Body of pancreas (tissue), 4 donors: ENCODE results near the gene TLL2.

Source experiments
- POLR2A ChIP-seq, 3 donors: fragments of 450-650 bp; IDR thresholded peaks; one replicate each; pipeline ENCODE4 v1.6.1; 2016; ENCODE audit warnings: antibody characterized with exemption in 3 of 3, mild to moderate bottlenecking in 2 of 3
- TF ChIP-seq, protein P1 (sequence below), 7 experiments: fragments of 450-650 bp in 4 of 7; fragments of 200-600 bp in 3 of 7; sonication (generic) in 3 of 7; IDR thresholded peaks; one replicate each; pipeline ENCODE4 v1.5.1; 2016 to 2019; ENCODE audit warnings: antibody characterized with exemption in 7 of 7

DNA sequence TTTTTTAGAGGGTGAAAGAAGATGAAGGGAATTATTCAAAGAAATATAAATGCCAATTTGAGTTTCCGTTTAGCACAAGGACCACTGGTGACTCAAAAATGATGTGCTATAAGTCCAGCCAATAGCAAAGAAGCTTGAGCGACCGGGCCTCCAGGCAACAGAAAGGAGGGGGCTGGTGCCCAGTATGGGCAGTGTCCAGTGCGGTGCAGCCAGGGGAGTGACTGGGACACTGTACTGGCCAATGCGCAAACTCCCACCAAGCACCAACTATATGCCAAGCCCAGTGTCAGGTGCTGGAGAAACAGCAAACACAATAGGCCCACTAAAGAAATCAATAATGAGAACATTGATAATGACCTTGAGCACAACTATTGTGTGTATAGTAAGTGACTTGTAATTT is 144.8 kb downstream of the TLL2 start:
- TF ChIP-seq, protein P1, sequence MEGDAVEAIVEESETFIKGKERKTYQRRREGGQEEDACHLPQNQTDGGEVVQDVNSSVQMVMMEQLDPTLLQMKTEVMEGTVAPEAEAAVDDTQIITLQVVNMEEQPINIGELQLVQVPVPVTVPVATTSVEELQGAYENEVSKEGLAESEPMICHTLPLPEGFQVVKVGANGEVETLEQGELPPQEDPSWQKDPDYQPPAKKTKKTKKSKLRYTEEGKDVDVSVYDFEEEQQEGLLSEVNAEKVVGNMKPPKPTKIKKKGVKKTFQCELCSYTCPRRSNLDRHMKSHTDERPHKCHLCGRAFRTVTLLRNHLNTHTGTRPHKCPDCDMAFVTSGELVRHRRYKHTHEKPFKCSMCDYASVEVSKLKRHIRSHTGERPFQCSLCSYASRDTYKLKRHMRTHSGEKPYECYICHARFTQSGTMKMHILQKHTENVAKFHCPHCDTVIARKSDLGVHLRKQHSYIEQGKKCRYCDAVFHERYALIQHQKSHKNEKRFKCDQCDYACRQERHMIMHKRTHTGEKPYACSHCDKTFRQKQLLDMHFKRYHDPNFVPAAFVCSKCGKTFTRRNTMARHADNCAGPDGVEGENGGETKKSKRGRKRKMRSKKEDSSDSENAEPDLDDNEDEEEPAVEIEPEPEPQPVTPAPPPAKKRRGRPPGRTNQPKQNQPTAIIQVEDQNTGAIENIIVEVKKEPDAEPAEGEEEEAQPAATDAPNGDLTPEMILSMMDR (IDR thresholded peaks at IDR 0.05), result no peak
- no peak for TF ChIP-seq POLR2A (IDR thresholded peaks at IDR 0.05)
